Stomach smooth muscle (tissue), 2 donors: ENCODE measurements around the gene SCO1.

Experiments used
- H3K27ac ChIP-seq: one replicate; pipeline ENCODE4 v1.7.0; 2013; ENCODE audit warnings: mild to moderate bottlenecking, low read length, inconsistent platforms
- H3K27me3 ChIP-seq, 2 donors: one replicate each; pipeline ENCODE4 v1.7.0; 2013; ENCODE audit warnings: low read length in 2 of 2; ENCODE audit not compliant: insufficient read depth in 2 of 2, control insufficient read depth in 1 of 2
- H3K36me3 ChIP-seq, 2 donors: one replicate each; pipeline ENCODE4 v1.7.0; 2013; ENCODE audit warnings: low read length in 2 of 2; ENCODE audit not compliant: control insufficient read depth in 2 of 2, insufficient read depth in 2 of 2
- H3K4me1 ChIP-seq: one replicate; pipeline ENCODE4 v1.7.0; 2013; ENCODE audit warnings: low read length; ENCODE audit not compliant: control insufficient read depth, insufficient read depth
- H3K4me3 ChIP-seq, 2 donors: one replicate each; pipeline ENCODE4 v1.7.0; 2013; ENCODE audit warnings: low read length in 2 of 2
- H3K9ac ChIP-seq, 2 donors: one replicate each; pipeline ENCODE4 v1.7.0; 2013; ENCODE audit warnings: low read length in 2 of 2, mild to moderate bottlenecking in 1 of 2
- H3K9me3 ChIP-seq, 2 donors: one replicate each; pipeline ENCODE4 v1.7.0; 2013; ENCODE audit warnings: low read length in 2 of 2; ENCODE audit not compliant: control insufficient read depth in 2 of 2
- donor health status: healthy.
- donor health status: Pancreatic carcinoma.

The SCO1 gene

GRCh38 chr17:10681866-10682446 lies 15.4 kb downstream of the SCO1 start:
- H3K9ac ChIP-seq, result no peak overlapping the region
- H3K4me3 ChIP-seq, result no peak overlapping the region
- H3K27ac ChIP-seq, result no peak overlapping the region
- H3K27me3 ChIP-seq, result no peaks in the 10 kb centered on the region
- H3K36me3 ChIP-seq, result peaks cover 20 to 42% of the 10 kb centered on the region in 2 donors
- no peaks in the 10 kb centered on the region for H3K9me3 ChIP-seq
- H3K4me1 ChIP-seq, result no peaks in the 10 kb centered on the region

- Histone ChIP-seq H3K9ac (no peak overlapping the region), H3K4me3 (no peak overlapping the region), H3K27me3 (no peaks in the 10 kb centered on the region), H3K9me3 (no peaks in the 10 kb centered on the region), H3K4me1 (peaks cover 2% of the 10 kb centered on the region), H3K36me3 (peaks cover 8 to 12% of the 10 kb centered on the region in 2 donors), H3K27ac (no peak overlapping the region)
Observed at GRCh38 chr17:10674704-10675103, 22.6 kb downstream of the SCO1 start.

DNA sequence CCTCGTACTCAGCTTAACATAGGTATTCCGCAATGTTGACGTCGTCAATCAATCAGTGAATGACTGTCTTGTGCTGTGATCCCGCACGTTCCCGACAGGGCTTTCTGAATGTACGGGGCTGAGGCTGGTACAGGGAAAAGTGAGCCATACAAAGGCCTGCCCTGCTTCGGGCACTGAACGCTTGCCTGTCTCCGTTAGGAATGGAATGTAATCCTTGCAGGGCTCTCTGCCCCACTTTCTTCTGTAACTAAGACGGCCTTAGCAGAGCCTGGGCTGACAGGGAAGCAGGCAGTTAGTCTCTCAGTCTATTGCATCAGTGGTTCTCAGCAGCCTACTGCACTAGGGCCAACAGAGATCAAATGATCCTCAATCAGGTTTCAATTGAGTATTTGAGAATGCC lies 24.0 kb downstream of the SCO1 start:
- H3K9me3 ChIP-seq, result no peaks in the 10 kb centered on the region
- no peak overlapping the region for H3K27ac ChIP-seq
- H3K4me1 ChIP-seq, result peaks cover 2% of the 10 kb centered on the region
- H3K9ac ChIP-seq, result no peak overlapping the region
- no peak overlapping the region for H3K4me3 ChIP-seq
- H3K27me3 ChIP-seq, result no peaks in the 10 kb centered on the region
- peaks cover 3 to 6% of the 10 kb centered on the region in 2 donors for H3K36me3 ChIP-seq

DNA sequence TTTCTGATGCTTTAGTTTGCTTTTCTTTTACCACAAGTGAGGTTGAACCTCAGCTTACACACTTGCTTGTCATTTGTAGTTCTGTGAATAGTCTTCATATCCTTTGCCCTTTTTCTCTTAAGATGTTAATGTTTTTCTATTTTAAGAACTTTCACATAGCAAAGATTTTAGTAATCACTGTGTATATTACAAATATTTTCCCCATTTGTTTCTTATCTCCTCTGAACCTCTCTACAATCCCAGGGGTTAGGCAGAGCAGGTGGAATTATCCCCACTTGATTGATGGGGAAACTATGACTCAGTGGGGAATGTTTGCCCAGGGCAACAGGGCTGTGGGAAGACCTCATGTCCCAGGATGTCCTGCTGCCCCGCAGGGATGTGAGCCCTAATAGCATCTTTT lies 28.6 kb downstream of the SCO1 start:
- Histone ChIP-seq H3K9ac (no peak overlapping the region), H3K27me3 (no peaks in the 10 kb centered on the region), H3K9me3 (no peaks in the 10 kb centered on the region), H3K4me3 (no peak overlapping the region), H3K36me3 (no peaks in the 10 kb centered on the region), H3K4me1 (peaks cover 2% of the 10 kb centered on the region), H3K27ac (no peak overlapping the region)

GRCh38 chr17:10666906-10667305 lies 30.4 kb downstream of the SCO1 start:
- no peaks in the 10 kb centered on the region for H3K9me3 ChIP-seq
- peaks cover 0 to 2% of the 10 kb centered on the region in 2 donors for H3K36me3 ChIP-seq
- no peak overlapping the region for H3K27ac ChIP-seq
- H3K4me1 ChIP-seq, result no peaks in the 10 kb centered on the region
- H3K9ac ChIP-seq, result no peak overlapping the region
- no peak overlapping the region for H3K4me3 ChIP-seq
- H3K27me3 ChIP-seq, result no peaks in the 10 kb centered on the region

DNA sequence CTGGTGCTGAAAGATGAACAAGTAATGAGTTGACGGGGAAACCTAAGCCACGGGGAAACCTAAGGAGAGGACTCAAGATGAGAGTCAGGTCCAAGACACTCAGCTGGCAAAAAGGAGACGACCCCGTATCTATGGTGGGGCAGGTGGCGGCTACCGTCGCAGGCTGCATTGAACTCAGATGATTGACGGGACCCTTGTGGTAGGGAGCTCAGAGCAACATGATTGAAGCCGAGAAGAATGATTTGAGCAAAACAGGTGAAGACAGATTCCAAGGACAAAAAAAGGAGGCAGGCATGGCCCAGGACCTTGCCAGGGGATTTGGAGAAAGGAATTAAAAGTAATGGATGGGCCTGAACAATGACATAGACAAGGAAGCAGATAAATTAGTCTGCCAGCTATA lies 32.8 kb downstream of the SCO1 start:
- Histone ChIP-seq H3K9me3 (no peaks in the 10 kb centered on the region), H3K9ac (no peak overlapping the region), H3K4me1 (no peaks in the 10 kb centered on the region), H3K36me3 (peaks cover 0 to 6% of the 10 kb centered on the region in 2 donors), H3K4me3 (no peak overlapping the region), H3K27me3 (no peaks in the 10 kb centered on the region), H3K27ac (no peak overlapping the region)

GRCh38 chr17:10663231-10663630 lies 34.1 kb downstream of the SCO1 start:
- Histone ChIP-seq H3K4me1 (no peaks in the 10 kb centered on the region), H3K4me3 (no peak overlapping the region), H3K9ac (no peak overlapping the region), H3K27me3 (no peaks in the 10 kb centered on the region), H3K36me3 (peaks cover 0 to 6% of the 10 kb centered on the region in 2 donors), H3K9me3 (no peaks in the 10 kb centered on the region), H3K27ac (no peak overlapping the region)

- H3K4me3 ChIP-seq, result no peak overlapping the region
Observed at GRCh38 chr17:10661437-10661836, 35.9 kb downstream of the SCO1 start.

GRCh38 chr17:10657879-10658278 lies 39.5 kb downstream of the SCO1 start:
- no peaks in the 10 kb centered on the region for H3K4me1 ChIP-seq
- peaks cover 0 to 6% of the 10 kb centered on the region in 2 donors for H3K36me3 ChIP-seq
- H3K9ac ChIP-seq, result no peak overlapping the region
- no peak overlapping the region for H3K4me3 ChIP-seq
- H3K27ac ChIP-seq, result no peak overlapping the region
- no peaks in the 10 kb centered on the region for H3K27me3 ChIP-seq
- no peaks in the 10 kb centered on the region for H3K9me3 ChIP-seq

More at GRCh38 chr17:10661437-10661836, 35.9 kb downstream of the SCO1 start:
- Histone ChIP-seq H3K36me3 (peaks cover 0 to 6% of the 10 kb centered on the region in 2 donors), H3K9ac (no peak overlapping the region), H3K27me3 (no peaks in the 10 kb centered on the region), H3K4me1 (no peaks in the 10 kb centered on the region), H3K9me3 (no peaks in the 10 kb centered on the region), H3K27ac (no peak overlapping the region)

- H3K4me1 ChIP-seq, result no peaks in the 10 kb centered on the region
- H3K9me3 ChIP-seq, result no peaks in the 10 kb centered on the region
- H3K9ac ChIP-seq, result no peak within 1 kb of the TSS
- H3K36me3 ChIP-seq, result peaks cover 0 to 3% of the 10 kb centered on the region in 2 donors
- H3K27me3 ChIP-seq, result no peaks in the 10 kb centered on the region
- H3K4me3 ChIP-seq, result no peak within 1 kb of the TSS
- no peak within 1 kb of the TSS for H3K27ac ChIP-seq
Observed at GRCh38 chr17:10657148-10657547, 40.2 kb downstream of the SCO1 start, which contains the start of gene MYH3. MYH3 (minus strand) TSS chr17:10657309; CDS start chr17:10655064, 2,245 bp downstream.

GRCh38 chr17:10653987-10654386 lies 43.3 kb downstream of the SCO1 start:
- H3K4me3 ChIP-seq, result no peak overlapping the region
- H3K9me3 ChIP-seq, result no peaks in the 10 kb centered on the region
- no peaks in the 10 kb centered on the region for H3K4me1 ChIP-seq
- no peaks in the 10 kb centered on the region for H3K36me3 ChIP-seq
- H3K27ac ChIP-seq, result no peak overlapping the region
- no peak overlapping the region for H3K9ac ChIP-seq
- H3K27me3 ChIP-seq, result no peaks in the 10 kb centered on the region
